HEK293 (cell line): Measurements from ENCODE around the gene FHIT.

Source experiments
- CTCF ChIA-PET: fragments of 350-600 bp; formaldehyde crosslinking; extraction: SDS; loops from one replicate; lab custom pipeline; 2021; ENCODE audit warnings: antibody characterized with exemption; lab: Yijun Ruan, JAX
- POLR2A ChIA-PET: fragments of 300-600 bp; formaldehyde crosslinking; extraction: SDS; loops from one replicate; lab custom pipeline; 2020; ENCODE audit warnings: antibody characterized with exemption, inconsistent platforms; lab: Yijun Ruan, JAX
- H3K27ac ChIP-seq: fragments of 200-500 bp; sonication (Bioruptor generic); 2 replicates; pipeline ENCODE4 v1.5.1; 2014; ENCODE audit warnings: low read depth, low read length, control low read depth, inconsistent platforms; ENCODE audit errors: extremely low read depth
- H3K36me3 ChIP-seq, 2 experiments: fragments of 200-500 bp in 1 of 2; sonication (Bioruptor generic) in 1 of 2; 1 replicate in 1 of 2; 2 replicates in 1 of 2; pipeline ENCODE4 v1.5.1; 2014 to 2017; ENCODE audit warnings: inconsistent platforms in 2 of 2, low read length in 2 of 2; ENCODE audit not compliant: control insufficient read depth in 2 of 2, insufficient read depth in 1 of 2
- H3K4me1 ChIP-seq: fragments of 200-500 bp; sonication (Bioruptor generic); 2 replicates; pipeline ENCODE4 v1.5.1; 2014; ENCODE audit warnings: mild to moderate bottlenecking, low read length, inconsistent platforms; ENCODE audit not compliant: control insufficient read depth, insufficient read depth
- H3K4me3 ChIP-seq: 2 replicates; pipeline ENCODE4 v1.5.1; 2011; ENCODE audit warnings: low read depth, mild to moderate bottlenecking, control low read depth, low read length, moderate library complexity
- H3K9me3 ChIP-seq: fragments of 200-500 bp; sonication (Bioruptor generic); 2 replicates; pipeline ENCODE4 v1.5.1; 2014; ENCODE audit warnings: low read depth, low read length, inconsistent platforms; ENCODE audit not compliant: control insufficient read depth, insufficient read depth
- BCL6B ChIP-seq: fragments of 450-650 bp; formaldehyde crosslinking; IDR thresholded peaks from 2 replicates; pipeline ENCODE4 v1.5.1; 2017; ENCODE audit warnings: missing biosample characterization, missing genetic modification characterization
- GLI4 ChIP-seq: fragments of 450-650 bp; formaldehyde crosslinking; IDR thresholded peaks from 2 replicates; pipeline ENCODE4 v1.5.1; 2016; ENCODE audit warnings: missing biosample characterization, missing genetic modification characterization
- KLF1 ChIP-seq: fragments of 450-650 bp; formaldehyde crosslinking; IDR thresholded peaks from 2 replicates; pipeline ENCODE4 v1.5.1; 2016; ENCODE audit warnings: missing biosample characterization, missing genetic modification characterization
- ZNF24 ChIP-seq: fragments of 450-650 bp; formaldehyde crosslinking; IDR thresholded peaks from 2 replicates; pipeline ENCODE4 v1.5.1; 2016; ENCODE audit warnings: missing biosample characterization, missing genetic modification characterization
- ZNF366 ChIP-seq: fragments of 450-650 bp; formaldehyde crosslinking; conservative IDR thresholded peaks from 2 replicates; pipeline ENCODE4 v1.5.1; 2016; ENCODE audit warnings: missing biosample characterization, missing genetic modification characterization
- ZNF514 ChIP-seq: fragments of 450-650 bp; formaldehyde crosslinking; IDR thresholded peaks from 2 replicates; pipeline ENCODE4 v1.5.1; 2016; ENCODE audit warnings: missing biosample characterization, missing genetic modification characterization
- ZNF555 ChIP-seq: fragments of 450-650 bp; formaldehyde crosslinking; conservative IDR thresholded peaks from 2 replicates; pipeline ENCODE4 v1.5.1; 2017; ENCODE audit warnings: missing biosample characterization, mild to moderate bottlenecking, missing genetic modification characterization, inconsistent platforms
- ZNF600 ChIP-seq: fragments of 450-650 bp; formaldehyde crosslinking; IDR thresholded peaks from 2 replicates; pipeline ENCODE4 v1.5.1; 2016; ENCODE audit warnings: missing biosample characterization, missing genetic modification characterization
- ZNF629 ChIP-seq: fragments of 450-650 bp; formaldehyde crosslinking; IDR thresholded peaks from 2 replicates; pipeline ENCODE4 v1.5.1; 2017; ENCODE audit warnings: missing biosample characterization, missing genetic modification characterization
- ZNF76 ChIP-seq: fragments of 450-650 bp; formaldehyde crosslinking; IDR thresholded peaks from 2 replicates; pipeline ENCODE4; 2016; ENCODE audit warnings: low read depth, missing biosample characterization, missing genetic modification characterization, borderline replicate concordance
- ZNF843 ChIP-seq: fragments of 450-650 bp; formaldehyde crosslinking; IDR thresholded peaks from 2 replicates; pipeline ENCODE4 v1.5.1; 2016; ENCODE audit warnings: missing biosample characterization, missing genetic modification characterization
- ZSCAN18 ChIP-seq: fragments of 450-650 bp; formaldehyde crosslinking; IDR thresholded peaks from 2 replicates; pipeline ENCODE4 v1.5.1; 2016; ENCODE audit warnings: missing biosample characterization, missing genetic modification characterization
- TF ChIP-seq, protein P1 (sequence below): fragments of 450-650 bp; formaldehyde crosslinking; conservative IDR thresholded peaks from 2 replicates; pipeline ENCODE4 v1.5.1; 2016; ENCODE audit warnings: low read depth, missing biosample characterization, missing genetic modification characterization
- TF ChIP-seq, protein P2 (sequence below): sonication (generic); formaldehyde crosslinking; IDR thresholded peaks from 2 replicates; pipeline ENCODE4 v1.8.1; 2022; ENCODE audit warnings: mild to moderate bottlenecking, moderate library complexity, missing genetic modification reagents
- TF ChIP-seq, protein P3 (sequence below): fragments of 450-650 bp; formaldehyde crosslinking; IDR thresholded peaks from 2 replicates; pipeline ENCODE4 v1.5.1; 2016; ENCODE audit warnings: missing biosample characterization, missing genetic modification characterization
- TF ChIP-seq, protein P4 (sequence below): fragments of 450-650 bp; formaldehyde crosslinking; IDR thresholded peaks from 2 replicates; pipeline ENCODE4 v1.5.1; 2016; ENCODE audit warnings: missing biosample characterization, missing genetic modification characterization
- TF ChIP-seq, protein P5 (sequence below): fragments of 450-650 bp; formaldehyde crosslinking; optimal IDR thresholded peaks from 2 replicates; pipeline ENCODE3; 2016; ENCODE audit warnings: missing biosample characterization, mild to moderate bottlenecking, missing genetic modification characterization
- TF ChIP-seq, protein P6 (sequence below): fragments of 450-650 bp; formaldehyde crosslinking; IDR thresholded peaks from 2 replicates; pipeline ENCODE4 v1.5.1; 2016; ENCODE audit warnings: missing biosample characterization, missing genetic modification characterization

Gene FHIT

DNA sequence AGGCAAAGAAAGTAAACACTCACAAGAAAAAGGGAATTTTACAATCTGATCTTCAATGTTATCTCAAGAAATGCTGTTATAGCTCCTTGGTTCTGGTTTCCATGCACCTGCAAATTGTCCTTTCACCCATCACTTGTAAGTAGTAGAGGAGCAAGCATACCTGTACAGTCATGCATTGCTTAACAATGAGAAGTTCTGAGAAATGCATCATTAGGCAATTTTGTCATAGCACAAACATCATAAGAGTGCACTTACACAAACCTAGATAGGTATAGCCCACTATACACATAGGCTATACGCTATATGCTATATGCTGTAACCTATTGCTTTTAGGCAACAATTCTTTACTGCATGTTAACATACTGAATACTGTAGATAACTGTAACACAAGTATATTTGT is 672.3 kb downstream of the FHIT start:
- Histone ChIP-seq H3K4me1 (no peaks in the 10 kb centered on the region), H3K36me3 (no peaks in the 10 kb centered on the region), H3K9me3 (no peaks in the 10 kb centered on the region), H3K27ac (no peak overlapping the region), H3K4me3 (no peak overlapping the region)
- TF ChIP-seq, protein P1, sequence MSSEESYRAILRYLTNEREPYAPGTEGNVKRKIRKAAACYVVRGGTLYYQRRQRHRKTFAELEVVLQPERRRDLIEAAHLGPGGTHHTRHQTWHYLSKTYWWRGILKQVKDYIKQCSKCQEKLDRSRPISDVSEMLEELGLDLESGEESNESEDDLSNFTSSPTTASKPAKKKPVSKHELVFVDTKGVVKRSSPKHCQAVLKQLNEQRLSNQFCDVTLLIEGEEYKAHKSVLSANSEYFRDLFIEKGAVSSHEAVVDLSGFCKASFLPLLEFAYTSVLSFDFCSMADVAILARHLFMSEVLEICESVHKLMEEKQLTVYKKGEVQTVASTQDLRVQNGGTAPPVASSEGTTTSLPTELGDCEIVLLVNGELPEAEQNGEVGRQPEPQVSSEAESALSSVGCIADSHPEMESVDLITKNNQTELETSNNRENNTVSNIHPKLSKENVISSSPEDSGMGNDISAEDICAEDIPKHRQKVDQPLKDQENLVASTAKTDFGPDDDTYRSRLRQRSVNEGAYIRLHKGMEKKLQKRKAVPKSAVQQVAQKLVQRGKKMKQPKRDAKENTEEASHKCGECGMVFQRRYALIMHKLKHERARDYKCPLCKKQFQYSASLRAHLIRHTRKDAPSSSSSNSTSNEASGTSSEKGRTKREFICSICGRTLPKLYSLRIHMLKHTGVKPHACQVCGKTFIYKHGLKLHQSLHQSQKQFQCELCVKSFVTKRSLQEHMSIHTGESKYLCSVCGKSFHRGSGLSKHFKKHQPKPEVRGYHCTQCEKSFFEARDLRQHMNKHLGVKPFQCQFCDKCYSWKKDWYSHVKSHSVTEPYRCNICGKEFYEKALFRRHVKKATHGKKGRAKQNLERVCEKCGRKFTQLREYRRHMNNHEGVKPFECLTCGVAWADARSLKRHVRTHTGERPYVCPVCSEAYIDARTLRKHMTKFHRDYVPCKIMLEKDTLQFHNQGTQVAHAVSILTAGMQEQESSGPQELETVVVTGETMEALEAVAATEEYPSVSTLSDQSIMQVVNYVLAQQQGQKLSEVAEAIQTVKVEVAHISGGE (tag by site-specific recombination), result no peak
- TF ChIP-seq, protein P2, sequence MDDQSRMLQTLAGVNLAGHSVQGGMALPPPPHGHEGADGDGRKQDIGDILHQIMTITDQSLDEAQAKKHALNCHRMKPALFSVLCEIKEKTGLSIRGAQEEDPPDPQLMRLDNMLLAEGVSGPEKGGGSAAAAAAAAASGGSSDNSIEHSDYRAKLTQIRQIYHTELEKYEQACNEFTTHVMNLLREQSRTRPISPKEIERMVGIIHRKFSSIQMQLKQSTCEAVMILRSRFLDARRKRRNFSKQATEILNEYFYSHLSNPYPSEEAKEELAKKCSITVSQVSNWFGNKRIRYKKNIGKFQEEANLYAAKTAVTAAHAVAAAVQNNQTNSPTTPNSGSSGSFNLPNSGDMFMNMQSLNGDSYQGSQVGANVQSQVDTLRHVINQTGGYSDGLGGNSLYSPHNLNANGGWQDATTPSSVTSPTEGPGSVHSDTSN (CRISPR knock-in tag), result no peak
- TF ChIP-seq ZNF514 (tag by site-specific recombination) (no peak), ZNF76 (tag by site-specific recombination) (no peak), KLF1 (tag by site-specific recombination) (no peak)
- TF ChIP-seq, protein P3, sequence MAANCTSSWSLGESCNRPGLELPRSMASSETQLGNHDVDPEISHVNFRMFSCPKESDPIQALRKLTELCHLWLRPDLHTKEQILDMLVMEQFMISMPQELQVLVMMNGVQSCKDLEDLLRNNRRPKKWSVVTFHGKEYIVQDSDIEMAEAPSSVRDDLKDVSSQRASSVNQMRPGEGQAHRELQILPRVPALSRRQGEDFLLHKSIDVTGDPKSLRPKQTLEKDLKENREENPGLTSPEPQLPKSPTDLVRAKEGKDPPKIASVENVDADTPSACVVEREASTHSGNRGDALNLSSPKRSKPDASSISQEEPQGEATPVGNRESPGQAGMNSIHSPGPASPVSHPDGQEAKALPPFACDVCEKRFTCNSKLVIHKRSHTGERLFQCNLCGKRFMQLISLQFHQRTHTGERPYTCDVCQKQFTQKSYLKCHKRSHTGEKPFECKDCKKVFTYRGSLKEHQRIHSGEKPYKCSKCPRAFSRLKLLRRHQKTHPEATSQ (tag by site-specific recombination), result no peak
- TF ChIP-seq, protein P4, sequence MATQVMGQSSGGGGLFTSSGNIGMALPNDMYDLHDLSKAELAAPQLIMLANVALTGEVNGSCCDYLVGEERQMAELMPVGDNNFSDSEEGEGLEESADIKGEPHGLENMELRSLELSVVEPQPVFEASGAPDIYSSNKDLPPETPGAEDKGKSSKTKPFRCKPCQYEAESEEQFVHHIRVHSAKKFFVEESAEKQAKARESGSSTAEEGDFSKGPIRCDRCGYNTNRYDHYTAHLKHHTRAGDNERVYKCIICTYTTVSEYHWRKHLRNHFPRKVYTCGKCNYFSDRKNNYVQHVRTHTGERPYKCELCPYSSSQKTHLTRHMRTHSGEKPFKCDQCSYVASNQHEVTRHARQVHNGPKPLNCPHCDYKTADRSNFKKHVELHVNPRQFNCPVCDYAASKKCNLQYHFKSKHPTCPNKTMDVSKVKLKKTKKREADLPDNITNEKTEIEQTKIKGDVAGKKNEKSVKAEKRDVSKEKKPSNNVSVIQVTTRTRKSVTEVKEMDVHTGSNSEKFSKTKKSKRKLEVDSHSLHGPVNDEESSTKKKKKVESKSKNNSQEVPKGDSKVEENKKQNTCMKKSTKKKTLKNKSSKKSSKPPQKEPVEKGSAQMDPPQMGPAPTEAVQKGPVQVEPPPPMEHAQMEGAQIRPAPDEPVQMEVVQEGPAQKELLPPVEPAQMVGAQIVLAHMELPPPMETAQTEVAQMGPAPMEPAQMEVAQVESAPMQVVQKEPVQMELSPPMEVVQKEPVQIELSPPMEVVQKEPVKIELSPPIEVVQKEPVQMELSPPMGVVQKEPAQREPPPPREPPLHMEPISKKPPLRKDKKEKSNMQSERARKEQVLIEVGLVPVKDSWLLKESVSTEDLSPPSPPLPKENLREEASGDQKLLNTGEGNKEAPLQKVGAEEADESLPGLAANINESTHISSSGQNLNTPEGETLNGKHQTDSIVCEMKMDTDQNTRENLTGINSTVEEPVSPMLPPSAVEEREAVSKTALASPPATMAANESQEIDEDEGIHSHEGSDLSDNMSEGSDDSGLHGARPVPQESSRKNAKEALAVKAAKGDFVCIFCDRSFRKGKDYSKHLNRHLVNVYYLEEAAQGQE, result no peak
- CTCF ChIA-PET, result no interaction called here
- POLR2A ChIA-PET, result no interaction called here

GRCh38 chr3:60577601-60578000 is 673.7 kb downstream of the FHIT start:
- Histone ChIP-seq H3K4me3 (no peak overlapping the region), H3K36me3 (no peaks in the 10 kb centered on the region), H3K9me3 (no peaks in the 10 kb centered on the region), H3K4me1 (no peaks in the 10 kb centered on the region), H3K27ac (no peak overlapping the region)
- POLR2A ChIA-PET, result no interaction called here
- CTCF ChIA-PET, result no interaction called here
- no peak for TF ChIP-seq ZNF600 (tag by site-specific recombination)
- no peak for TF ChIP-seq ZNF366 (tag by site-specific recombination)
- TF ChIP-seq BCL6B (tag by site-specific recombination), result no peak
- TF ChIP-seq ZSCAN18, result no peak
- no peak for TF ChIP-seq GLI4 (tag by site-specific recombination)
- TF ChIP-seq, protein P5, sequence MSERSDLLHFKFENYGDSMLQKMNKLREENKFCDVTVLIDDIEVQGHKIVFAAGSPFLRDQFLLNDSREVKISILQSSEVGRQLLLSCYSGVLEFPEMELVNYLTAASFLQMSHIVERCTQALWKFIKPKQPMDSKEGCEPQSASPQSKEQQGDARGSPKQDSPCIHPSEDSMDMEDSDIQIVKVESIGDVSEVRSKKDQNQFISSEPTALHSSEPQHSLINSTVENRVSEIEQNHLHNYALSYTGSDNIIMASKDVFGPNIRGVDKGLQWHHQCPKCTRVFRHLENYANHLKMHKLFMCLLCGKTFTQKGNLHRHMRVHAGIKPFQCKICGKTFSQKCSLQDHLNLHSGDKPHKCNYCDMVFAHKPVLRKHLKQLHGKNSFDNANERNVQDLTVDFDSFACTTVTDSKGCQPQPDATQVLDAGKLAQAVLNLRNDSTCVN (tag by site-specific recombination), result no peak
- no peak for TF ChIP-seq ZNF555 (tag by site-specific recombination)
- no peak for TF ChIP-seq ZNF629 (tag by site-specific recombination)
- TF ChIP-seq, protein P6, sequence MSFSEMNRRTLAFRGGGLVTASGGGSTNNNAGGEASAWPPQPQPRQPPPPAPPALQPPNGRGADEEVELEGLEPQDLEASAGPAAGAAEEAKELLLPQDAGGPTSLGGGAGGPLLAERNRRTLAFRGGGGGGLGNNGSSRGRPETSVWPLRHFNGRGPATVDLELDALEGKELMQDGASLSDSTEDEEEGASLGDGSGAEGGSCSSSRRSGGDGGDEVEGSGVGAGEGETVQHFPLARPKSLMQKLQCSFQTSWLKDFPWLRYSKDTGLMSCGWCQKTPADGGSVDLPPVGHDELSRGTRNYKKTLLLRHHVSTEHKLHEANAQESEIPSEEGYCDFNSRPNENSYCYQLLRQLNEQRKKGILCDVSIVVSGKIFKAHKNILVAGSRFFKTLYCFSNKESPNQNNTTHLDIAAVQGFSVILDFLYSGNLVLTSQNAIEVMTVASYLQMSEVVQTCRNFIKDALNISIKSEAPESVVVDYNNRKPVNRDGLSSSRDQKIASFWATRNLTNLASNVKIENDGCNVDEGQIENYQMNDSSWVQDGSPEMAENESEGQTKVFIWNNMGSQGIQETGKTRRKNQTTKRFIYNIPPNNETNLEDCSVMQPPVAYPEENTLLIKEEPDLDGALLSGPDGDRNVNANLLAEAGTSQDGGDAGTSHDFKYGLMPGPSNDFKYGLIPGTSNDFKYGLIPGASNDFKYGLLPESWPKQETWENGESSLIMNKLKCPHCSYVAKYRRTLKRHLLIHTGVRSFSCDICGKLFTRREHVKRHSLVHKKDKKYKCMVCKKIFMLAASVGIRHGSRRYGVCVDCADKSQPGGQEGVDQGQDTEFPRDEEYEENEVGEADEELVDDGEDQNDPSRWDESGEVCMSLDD (tag by site-specific recombination), result no peak
- no peak for TF ChIP-seq ZNF24 (tag by site-specific recombination)
- no peak for TF ChIP-seq ZNF843 (tag by site-specific recombination)
